Measurements from ENCODE around the gene KCNQ5.

The KCNQ5 gene

GRCh38 chr6:72661411-72661810, 39.5 kb downstream of the KCNQ5 start:
- no peak for DNase-seq (ENCODE audit: low read depth in 1 of 2, low spot score in 1 of 2)
- in situ Hi-C loops (cut with HindIII; ENCODE audit: low pct_unique_long_range_greater_than_20kb, low sequenced_read_pairs), result no loop called here
- no peak for TF ChIP-seq JUND (IDR thresholded peaks at IDR 0.05; ENCODE audit: low read depth)

DNA sequence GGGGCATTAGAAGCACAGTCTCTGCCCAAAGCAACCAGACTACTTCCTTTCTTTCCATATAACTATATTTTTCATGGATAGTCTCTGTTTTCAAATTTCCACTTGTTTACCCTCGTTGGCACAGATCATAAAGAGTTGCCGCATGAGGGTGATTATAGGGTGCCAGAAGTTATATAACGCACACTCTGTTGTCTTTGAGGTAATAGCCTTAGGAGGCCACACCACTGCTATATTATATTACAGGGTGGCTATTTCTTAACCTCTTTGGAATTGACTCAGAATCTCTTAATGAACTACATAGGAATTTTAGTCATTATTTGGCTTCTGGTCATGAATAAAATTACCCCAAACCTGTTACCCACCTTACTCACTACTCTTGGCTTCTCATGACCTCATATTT, 43.7 kb downstream of the KCNQ5 start:
- TF ChIP-seq JUND (IDR thresholded peaks at IDR 0.05; ENCODE audit: low read depth), result no peak
- in situ Hi-C loops (cut with HindIII; ENCODE audit: low pct_unique_long_range_greater_than_20kb, low sequenced_read_pairs), result no loop called here
- DNase-seq (ENCODE audit: low read depth in 1 of 2, low spot score in 1 of 2), result no peak

DNA sequence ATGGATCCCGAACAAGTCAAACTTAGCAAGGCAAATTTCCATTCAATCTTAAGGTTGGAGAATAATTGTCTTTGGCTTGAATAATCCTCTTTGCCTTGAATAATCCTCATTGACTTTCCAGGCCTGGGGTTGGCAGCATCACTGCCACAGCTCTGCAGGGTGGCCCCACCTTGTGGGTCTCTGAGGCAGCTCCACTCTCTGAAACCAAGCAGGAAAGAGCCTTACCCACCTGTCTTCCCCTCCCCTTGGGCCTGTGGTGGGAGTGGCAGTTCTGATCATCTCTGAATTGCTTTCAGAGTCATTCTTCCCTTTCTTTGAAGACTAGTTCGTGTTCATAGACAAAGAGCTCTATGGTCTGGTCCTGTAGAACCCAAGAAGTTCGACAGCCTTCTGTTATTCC, 47.5 kb downstream of the KCNQ5 start:
- TF ChIP-seq JUND (IDR thresholded peaks at IDR 0.05; ENCODE audit: low read depth), result no peak
- in situ Hi-C loops (cut with HindIII; ENCODE audit: low pct_unique_long_range_greater_than_20kb, low sequenced_read_pairs), result no loop called here
- no peak for DNase-seq (ENCODE audit: low read depth in 1 of 2, low spot score in 1 of 2)

- DNase-seq (ENCODE audit: low read depth in 1 of 2, low spot score in 1 of 2), result no peak
- in situ Hi-C loops (cut with HindIII; ENCODE audit: low pct_unique_long_range_greater_than_20kb, low sequenced_read_pairs), result no loop called here
- no peak for TF ChIP-seq JUND (IDR thresholded peaks at IDR 0.05; ENCODE audit: low read depth)
Observed at GRCh38 chr6:72672906-72673305, 51.0 kb downstream of the KCNQ5 start.

GRCh38 chr6:72674842-72675241, 53.0 kb downstream of the KCNQ5 start:
- in situ Hi-C loops (cut with HindIII; ENCODE audit: low pct_unique_long_range_greater_than_20kb, low sequenced_read_pairs), result no loop called here
- TF ChIP-seq JUND (IDR thresholded peaks at IDR 0.05; ENCODE audit: low read depth), result no peak
- no peak for DNase-seq (ENCODE audit: low read depth in 1 of 2, low spot score in 1 of 2)

GRCh38 chr6:72675396-72675795, 53.5 kb downstream of the KCNQ5 start:
- in situ Hi-C loops (cut with HindIII; ENCODE audit: low pct_unique_long_range_greater_than_20kb, low sequenced_read_pairs), result no loop called here
- no peak for TF ChIP-seq JUND (IDR thresholded peaks at IDR 0.05; ENCODE audit: low read depth)
- no peak for DNase-seq (ENCODE audit: low read depth in 1 of 2, low spot score in 1 of 2)

- no peak for TF ChIP-seq JUND (IDR thresholded peaks at IDR 0.05; ENCODE audit: low read depth)
- DNase-seq (ENCODE audit: low read depth in 1 of 2, low spot score in 1 of 2), result peak in 1 of 2 experiments; percentile 30
- in situ Hi-C loops (cut with HindIII; ENCODE audit: low pct_unique_long_range_greater_than_20kb, low sequenced_read_pairs), result no loop called here
Observed at GRCh38 chr6:72676995-72677394, 55.1 kb downstream of the KCNQ5 start.

- no peak for DNase-seq (ENCODE audit: low read depth in 1 of 2, low spot score in 1 of 2)
- TF ChIP-seq JUND (IDR thresholded peaks at IDR 0.05; ENCODE audit: low read depth), result no peak
- in situ Hi-C loops (cut with HindIII; ENCODE audit: low pct_unique_long_range_greater_than_20kb, low sequenced_read_pairs), result no loop called here
Observed at GRCh38 chr6:72677740-72678139, 55.9 kb downstream of the KCNQ5 start.

GRCh38 chr6:72683797-72684196, 61.9 kb downstream of the KCNQ5 start:
- TF ChIP-seq JUND (IDR thresholded peaks at IDR 0.05; ENCODE audit: low read depth), result no peak
- in situ Hi-C loops (cut with HindIII; ENCODE audit: low pct_unique_long_range_greater_than_20kb, low sequenced_read_pairs), result no loop called here
- DNase-seq (ENCODE audit: low read depth in 1 of 2, low spot score in 1 of 2), result no peak

- in situ Hi-C loops (cut with HindIII; ENCODE audit: low pct_unique_long_range_greater_than_20kb, low sequenced_read_pairs), result no loop called here
- no peak for DNase-seq (ENCODE audit: low read depth in 1 of 2, low spot score in 1 of 2)
Observed at GRCh38 chr6:72689107-72689954, 67.5 kb downstream of the KCNQ5 start.

DNA sequence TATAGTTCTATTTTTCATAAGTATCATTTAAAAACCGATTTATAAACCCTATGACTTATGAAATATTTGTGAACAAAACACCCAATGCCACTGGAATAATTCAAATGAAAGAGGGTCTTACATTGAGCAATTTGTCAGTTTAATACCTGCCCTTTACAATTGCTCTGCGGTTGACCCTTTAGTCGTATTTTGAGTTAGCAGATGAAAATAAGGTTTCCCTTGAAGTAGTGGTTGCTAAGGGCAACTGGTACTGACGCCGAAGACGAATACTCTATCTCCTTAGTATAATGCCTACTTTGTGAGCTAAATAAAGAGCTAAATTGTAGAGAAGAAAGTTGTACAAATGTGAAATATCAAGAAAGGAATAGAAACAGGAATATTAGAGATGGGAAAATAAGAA, 69.4 kb downstream of the KCNQ5 start:
- no peak for DNase-seq (ENCODE audit: low read depth in 1 of 2, low spot score in 1 of 2)
- no peak for TF ChIP-seq JUND (IDR thresholded peaks at IDR 0.05; ENCODE audit: low read depth)

More at GRCh38 chr6:72689107-72689954, 67.5 kb downstream of the KCNQ5 start:
- no peak for TF ChIP-seq JUND (IDR thresholded peaks at IDR 0.05; ENCODE audit: low read depth)

GRCh38 chr6:72696055-72696454, 74.2 kb downstream of the KCNQ5 start:
- no peak for TF ChIP-seq JUND (IDR thresholded peaks at IDR 0.05; ENCODE audit: low read depth)
- in situ Hi-C loops (cut with HindIII; ENCODE audit: low pct_unique_long_range_greater_than_20kb, low sequenced_read_pairs), result no loop called here
- no peak for DNase-seq (ENCODE audit: low read depth in 1 of 2, low spot score in 1 of 2)

More for the DNA sequence above, 69.4 kb downstream of the KCNQ5 start:
- in situ Hi-C loops (cut with HindIII; ENCODE audit: low pct_unique_long_range_greater_than_20kb, low sequenced_read_pairs), result no loop called here

- DNase-seq (ENCODE audit: low read depth in 1 of 2, low spot score in 1 of 2), result no peak
- TF ChIP-seq JUND (IDR thresholded peaks at IDR 0.05; ENCODE audit: low read depth), result no peak
- in situ Hi-C loops (cut with HindIII; ENCODE audit: low pct_unique_long_range_greater_than_20kb, low sequenced_read_pairs), result no loop called here
Observed at GRCh38 chr6:72699159-72699558, 77.3 kb downstream of the KCNQ5 start.

GRCh38 chr6:72702421-72702820, 80.6 kb downstream of the KCNQ5 start:
- TF ChIP-seq JUND (IDR thresholded peaks at IDR 0.05; ENCODE audit: low read depth), result no peak
- in situ Hi-C loops (cut with HindIII; ENCODE audit: low pct_unique_long_range_greater_than_20kb, low sequenced_read_pairs), result no loop called here
- DNase-seq (ENCODE audit: low read depth in 1 of 2, low spot score in 1 of 2), result no peak
